Brain microvascular endothelial cell (primary cell): Measurements from ENCODE around the gene NEGR1.

Experiments used
- DNase-seq: peaks from one replicate; pipeline ENCODE4 v3.0.0-alpha.2; 2020
- H3K27ac ChIP-seq: fragments of 250-450 bp; sonication (Bioruptor Pico); 2 replicates; pipeline ENCODE4 v1.5.1; 2020; ENCODE audit warnings: mild to moderate bottlenecking, moderate library complexity
- H3K27me3 ChIP-seq: fragments of 250-450 bp; sonication (Bioruptor Pico); replicated peaks from 2 replicates; pipeline ENCODE4 v1.5.1; 2020; ENCODE audit warnings: mild to moderate bottlenecking
- H3K36me3 ChIP-seq: fragments of 250-450 bp; sonication (Bioruptor Pico); replicated peaks from 2 replicates; pipeline ENCODE4 v1.5.1; 2020; ENCODE audit warnings: mild to moderate bottlenecking
- H3K4me3 ChIP-seq: 2 replicates; pipeline ENCODE4 v1.5.1; 2011; ENCODE audit warnings: low read depth, mild to moderate bottlenecking, control low read depth, low read length, moderate library complexity
- in situ Hi-C: cut with HindIII; loops from 2 replicates; pipeline ENCODE4 v1.10.0; 2017; ENCODE audit warnings: low sequenced_read_pairs, low pct_ligation_motif_present
- TF ChIP-seq, protein P1 (sequence below): IDR thresholded peaks from 2 replicates; pipeline ENCODE4 v1.5.1; 2011; ENCODE audit warnings: low read depth, mild to moderate bottlenecking, moderate library complexity, low read length, control low read depth, inconsistent platforms; ENCODE audit errors: missing control alignments

The NEGR1 gene

DNA sequence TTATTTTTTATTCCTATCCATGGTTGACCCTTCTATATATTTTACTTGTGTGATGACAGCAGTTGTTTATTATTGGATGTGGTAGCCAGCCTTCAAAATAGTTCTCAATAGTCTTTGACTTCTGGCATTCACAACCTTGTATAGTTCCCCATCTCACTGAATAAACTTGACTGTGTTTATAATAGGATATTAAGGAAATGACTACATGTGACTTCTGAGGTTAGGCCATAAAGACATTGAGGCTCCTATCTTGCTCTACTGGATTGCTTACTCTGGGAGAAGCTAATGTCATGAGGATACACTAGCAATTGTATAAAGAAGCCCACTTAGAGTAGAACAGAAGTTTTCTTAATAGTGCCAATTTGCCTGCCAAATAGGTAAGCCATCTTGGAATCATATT, 231.8 kb downstream of the NEGR1 start:
- in situ Hi-C loops = no loop called here
- DNase-seq = no peak
- TF ChIP-seq, protein P1, sequence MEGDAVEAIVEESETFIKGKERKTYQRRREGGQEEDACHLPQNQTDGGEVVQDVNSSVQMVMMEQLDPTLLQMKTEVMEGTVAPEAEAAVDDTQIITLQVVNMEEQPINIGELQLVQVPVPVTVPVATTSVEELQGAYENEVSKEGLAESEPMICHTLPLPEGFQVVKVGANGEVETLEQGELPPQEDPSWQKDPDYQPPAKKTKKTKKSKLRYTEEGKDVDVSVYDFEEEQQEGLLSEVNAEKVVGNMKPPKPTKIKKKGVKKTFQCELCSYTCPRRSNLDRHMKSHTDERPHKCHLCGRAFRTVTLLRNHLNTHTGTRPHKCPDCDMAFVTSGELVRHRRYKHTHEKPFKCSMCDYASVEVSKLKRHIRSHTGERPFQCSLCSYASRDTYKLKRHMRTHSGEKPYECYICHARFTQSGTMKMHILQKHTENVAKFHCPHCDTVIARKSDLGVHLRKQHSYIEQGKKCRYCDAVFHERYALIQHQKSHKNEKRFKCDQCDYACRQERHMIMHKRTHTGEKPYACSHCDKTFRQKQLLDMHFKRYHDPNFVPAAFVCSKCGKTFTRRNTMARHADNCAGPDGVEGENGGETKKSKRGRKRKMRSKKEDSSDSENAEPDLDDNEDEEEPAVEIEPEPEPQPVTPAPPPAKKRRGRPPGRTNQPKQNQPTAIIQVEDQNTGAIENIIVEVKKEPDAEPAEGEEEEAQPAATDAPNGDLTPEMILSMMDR = no peak
- Histone ChIP-seq H3K4me3 (no peak overlapping the region), H3K27ac (no peak overlapping the region), H3K36me3 (no peaks in the 10 kb centered on the region), H3K27me3 (no peaks in the 10 kb centered on the region)

DNA sequence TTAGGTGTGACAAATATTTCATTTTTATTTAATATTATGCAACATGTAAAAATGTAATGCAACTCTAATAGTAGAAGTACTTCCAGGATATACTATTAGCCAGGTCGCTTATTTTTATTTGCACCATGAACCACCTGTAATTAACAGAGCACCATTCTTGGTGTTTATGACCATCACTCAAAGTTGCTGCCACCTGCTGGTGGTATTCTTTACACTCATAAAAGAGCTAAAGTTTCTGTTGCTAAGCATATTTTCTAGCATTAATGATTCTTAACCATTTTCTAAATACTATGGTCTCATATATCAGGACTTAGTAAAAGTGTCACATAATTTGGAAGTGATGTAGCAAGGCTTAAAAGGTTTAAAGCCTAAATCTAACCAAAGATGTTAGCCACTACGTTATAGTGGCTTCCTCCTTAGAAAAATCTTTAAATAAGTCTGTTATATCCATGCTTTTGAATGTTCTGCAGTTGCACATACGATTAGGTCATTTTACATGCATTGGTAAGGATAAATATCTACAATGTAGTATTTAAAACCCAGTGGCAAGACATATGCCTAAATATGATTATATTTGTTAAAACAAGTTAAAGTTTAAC, 244.5 kb downstream of the NEGR1 start:
- no peak overlapping the region for H3K4me3 ChIP-seq
- DNase-seq = peak; percentile 32
- TF ChIP-seq, protein P1 = peak; percentile 53
- H3K36me3 ChIP-seq = no peaks in the 10 kb centered on the region
- in situ Hi-C loops = no loop called here
- no peak overlapping the region for H3K27ac ChIP-seq
- H3K27me3 ChIP-seq = no peaks in the 10 kb centered on the region

DNA sequence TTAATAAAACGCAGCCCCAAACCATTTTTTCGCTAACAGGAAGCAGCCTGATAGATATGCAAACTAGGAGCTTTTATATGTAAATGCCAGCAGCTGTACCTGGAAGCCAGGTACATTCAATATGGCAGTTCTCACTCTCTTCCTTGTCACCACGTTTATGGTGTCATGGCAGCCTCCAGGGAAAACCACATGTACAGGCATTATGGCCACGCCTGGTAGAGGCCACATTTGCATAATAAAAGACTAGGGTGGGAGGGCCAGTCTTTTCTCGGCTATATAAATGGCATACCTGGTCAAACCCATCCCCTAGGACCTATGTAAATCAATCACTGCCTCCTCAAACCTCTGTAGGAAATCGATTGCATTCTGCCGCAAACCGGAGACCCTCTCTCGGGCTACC, 247.5 kb downstream of the NEGR1 start:
- TF ChIP-seq, protein P1 = no peak
- Histone ChIP-seq H3K36me3 (no peaks in the 10 kb centered on the region), H3K27me3 (no peaks in the 10 kb centered on the region), H3K4me3 (no peak overlapping the region), H3K27ac (no peak overlapping the region)
- DNase-seq = no peak
- in situ Hi-C loops = no loop called here

DNA sequence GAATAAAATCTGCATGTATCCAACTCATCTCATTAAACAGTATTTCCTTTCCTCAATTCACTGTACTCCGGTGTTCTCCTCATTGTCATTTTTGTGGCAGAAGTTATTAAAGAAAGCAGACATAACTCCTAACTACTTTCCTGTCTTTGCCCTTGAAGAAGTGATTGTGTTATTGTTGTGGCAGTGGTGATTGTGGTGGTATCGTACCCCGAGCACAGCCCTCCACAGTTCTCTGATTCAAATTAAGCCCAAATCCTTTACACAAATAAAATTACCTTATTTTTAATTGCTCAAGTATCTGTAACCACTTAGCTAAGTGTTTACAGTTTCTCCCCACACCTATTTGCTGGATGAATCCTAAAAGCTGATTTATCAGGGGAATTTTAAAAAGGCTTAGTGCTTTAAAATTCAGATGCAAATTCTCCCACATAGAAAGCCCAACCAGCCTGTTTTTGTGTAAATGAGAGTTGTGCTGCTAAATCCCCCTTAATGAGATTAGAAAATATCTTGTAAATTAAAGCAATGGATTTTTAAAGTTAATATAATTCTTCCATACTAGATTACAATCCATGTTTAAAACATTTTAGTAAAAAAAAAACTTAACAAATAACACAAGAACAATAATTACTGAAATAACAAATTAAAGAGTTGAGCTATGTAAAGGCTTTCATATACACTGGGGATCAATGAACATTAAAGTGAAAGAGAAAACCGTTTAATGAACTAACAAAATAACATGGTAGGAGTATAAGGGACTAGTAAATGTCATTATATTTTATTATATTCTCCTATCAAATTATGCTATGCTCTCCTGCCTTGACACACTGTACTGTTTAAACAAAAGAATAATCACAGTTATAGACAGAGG, 259.0 kb downstream of the NEGR1 start:
- no peak overlapping the region for H3K4me3 ChIP-seq
- no peaks in the 10 kb centered on the region for H3K27me3 ChIP-seq
- H3K27ac ChIP-seq = no peak overlapping the region
- in situ Hi-C loops = no loop called here
- TF ChIP-seq, protein P1 = no peak
- DNase-seq = no peak
- no peaks in the 10 kb centered on the region for H3K36me3 ChIP-seq

DNA sequence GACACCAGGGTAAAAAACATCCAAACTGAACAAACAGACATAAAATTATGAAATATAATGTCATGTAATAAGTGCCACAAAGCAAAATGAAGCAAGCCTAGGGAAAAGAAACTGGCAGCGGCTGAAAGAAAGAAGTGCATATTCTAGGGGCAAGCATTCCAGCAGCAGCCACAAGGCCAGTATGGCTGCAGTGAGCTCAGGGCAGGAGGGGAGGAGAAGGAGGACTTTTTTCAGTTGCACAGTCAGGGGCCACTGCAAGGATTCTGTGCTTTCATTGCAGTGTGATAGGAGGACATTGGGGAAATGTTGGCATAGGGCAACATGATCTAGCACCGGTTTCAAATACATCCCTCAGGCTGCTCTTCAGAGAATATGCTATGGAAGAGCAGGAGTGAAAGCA, 263.8 kb downstream of the NEGR1 start:
- H3K4me3 ChIP-seq = no peak overlapping the region
- H3K27me3 ChIP-seq = no peaks in the 10 kb centered on the region
- H3K36me3 ChIP-seq = no peaks in the 10 kb centered on the region
- TF ChIP-seq, protein P1 = no peak
- DNase-seq = no peak
- in situ Hi-C loops = no loop called here
- H3K27ac ChIP-seq = no peak overlapping the region
